ENCODE results near the gene MCRIP2. TPM values are rescaled to one million over a fixed set of nuclear protein-coding genes. Genes with fewer than 3 reads are reported as not detected.

MCRIP2 gene
- total RNA-seq, 1 experiment from 2014 or later = 41.7 TPM

DNA sequence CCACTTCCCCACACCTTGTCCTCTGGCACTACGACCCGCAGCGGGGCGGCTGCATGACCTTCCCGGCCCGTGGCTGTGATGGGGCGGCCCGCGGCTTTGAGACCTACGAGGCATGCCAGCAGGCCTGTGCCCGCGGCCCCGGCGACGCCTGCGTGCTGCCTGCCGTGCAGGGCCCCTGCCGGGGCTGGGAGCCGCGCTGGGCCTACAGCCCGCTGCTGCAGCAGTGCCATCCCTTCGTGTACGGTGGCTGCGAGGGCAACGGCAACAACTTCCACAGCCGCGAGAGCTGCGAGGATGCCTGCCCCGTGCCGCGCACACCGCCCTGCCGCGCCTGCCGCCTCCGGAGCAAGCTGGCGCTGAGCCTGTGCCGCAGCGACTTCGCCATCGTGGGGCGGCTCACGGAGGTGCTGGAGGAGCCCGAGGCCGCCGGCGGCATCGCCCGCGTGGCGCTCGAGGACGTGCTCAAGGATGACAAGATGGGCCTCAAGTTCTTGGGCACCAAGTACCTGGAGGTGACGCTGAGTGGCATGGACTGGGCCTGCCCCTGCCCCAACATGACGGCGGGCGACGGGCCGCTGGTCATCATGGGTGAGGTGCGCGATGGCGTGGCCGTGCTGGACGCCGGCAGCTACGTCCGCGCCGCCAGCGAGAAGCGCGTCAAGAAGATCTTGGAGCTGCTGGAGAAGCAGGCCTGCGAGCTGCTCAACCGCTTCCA lies 8.1 kb upstream of the MCRIP2 start:
- Histone ChIP-seq H3K4me1 (ENCODE audit: low read length) (peaks cover 23% of the 10 kb centered on the region), H3K79me2 (ENCODE audit: low read length) (peaks cover 20% of the 10 kb centered on the region), H4K20me1 (ENCODE audit: insufficient read depth, low read depth, low read length) (peaks cover 7% of the 10 kb centered on the region; the same call in 1 of the 2 replicates), H3K27me3 (ENCODE audit: low read length) (no peaks in the 10 kb centered on the region), H3K4me3 (ENCODE audit: low read length) (no peak overlapping the region), H3K4me2 (ENCODE audit: low read depth, low read length, poor library complexity, severe bottlenecking) (no peak overlapping the region), H3K36me3 (ENCODE audit: insufficient read depth, low read length) (0 out of 2 replicates have a peak, but pooled peaks cover 4% of the 10 kb centered on the region), H3K27ac (ENCODE audit: low read length) (no peak overlapping the region), H3K9me2 (replicated peaks; ENCODE audit: insufficient read depth, low read length) (no peaks in the 10 kb centered on the region), H3K9ac (ENCODE audit: low read length) (no peak overlapping the region), H2AFZ (ENCODE audit: low read length) (no peak overlapping the region), H3K9me3 (ENCODE audit: low read length) (no peaks in the 10 kb centered on the region)
- DNase-seq = no peak

DNA sequence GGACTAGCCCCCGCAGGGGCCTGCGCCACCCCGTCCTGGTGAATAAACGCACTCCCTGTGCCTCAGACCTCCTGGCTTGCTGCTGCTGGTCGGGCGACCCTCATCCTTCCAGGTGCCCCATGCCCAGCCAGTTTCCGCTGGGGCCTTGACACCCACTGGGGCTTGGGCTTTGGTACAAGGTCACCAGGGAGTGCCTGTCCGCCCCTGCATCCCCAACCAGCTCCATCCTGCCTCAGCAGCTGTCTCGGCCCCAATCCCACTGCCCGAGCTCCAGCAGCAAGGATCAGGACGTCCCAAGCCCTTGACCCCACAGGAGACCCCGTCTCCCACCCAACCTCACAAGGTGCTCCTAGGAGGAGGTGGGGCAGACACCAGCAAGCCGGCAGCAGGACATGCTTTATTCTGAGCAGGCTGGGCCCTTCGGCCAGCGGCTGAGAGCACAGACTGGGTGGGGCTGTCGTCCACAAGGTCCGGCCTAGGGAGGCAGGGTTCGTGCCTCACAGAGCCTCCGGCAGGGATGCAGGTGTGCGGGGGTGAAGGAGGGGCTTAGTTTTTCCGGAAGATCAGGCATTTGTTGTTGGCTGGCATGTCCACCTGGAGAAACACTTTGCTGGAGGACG lies 7.5 kb upstream of the MCRIP2 start:
- Histone ChIP-seq H3K9me3 (ENCODE audit: low read length) (no peaks in the 10 kb centered on the region), H3K4me1 (ENCODE audit: low read length) (peaks cover 29% of the 10 kb centered on the region), H3K9me2 (replicated peaks; ENCODE audit: insufficient read depth, low read length) (no peaks in the 10 kb centered on the region), H3K4me2 (ENCODE audit: low read depth, low read length, poor library complexity, severe bottlenecking) (peak overlapping the region; percentile 97), H3K36me3 (ENCODE audit: insufficient read depth, low read length) (0 out of 2 replicates have a peak, but pooled peaks cover 4% of the 10 kb centered on the region), H2AFZ (ENCODE audit: low read length) (no peak overlapping the region), H3K4me3 (ENCODE audit: low read length) (no peak overlapping the region; the same call in 1 of the 2 replicates), H3K27me3 (ENCODE audit: low read length) (no peaks in the 10 kb centered on the region), H3K9ac (ENCODE audit: low read length) (peak overlapping the region; percentile 95; the same call in 1 of the 2 replicates), H4K20me1 (ENCODE audit: insufficient read depth, low read depth, low read length) (peaks cover 7% of the 10 kb centered on the region; the same call in 1 of the 2 replicates), H3K27ac (ENCODE audit: low read length) (no peak overlapping the region), H3K79me2 (ENCODE audit: low read length) (peaks cover 20% of the 10 kb centered on the region)
- DNase-seq = no peak

DNA sequence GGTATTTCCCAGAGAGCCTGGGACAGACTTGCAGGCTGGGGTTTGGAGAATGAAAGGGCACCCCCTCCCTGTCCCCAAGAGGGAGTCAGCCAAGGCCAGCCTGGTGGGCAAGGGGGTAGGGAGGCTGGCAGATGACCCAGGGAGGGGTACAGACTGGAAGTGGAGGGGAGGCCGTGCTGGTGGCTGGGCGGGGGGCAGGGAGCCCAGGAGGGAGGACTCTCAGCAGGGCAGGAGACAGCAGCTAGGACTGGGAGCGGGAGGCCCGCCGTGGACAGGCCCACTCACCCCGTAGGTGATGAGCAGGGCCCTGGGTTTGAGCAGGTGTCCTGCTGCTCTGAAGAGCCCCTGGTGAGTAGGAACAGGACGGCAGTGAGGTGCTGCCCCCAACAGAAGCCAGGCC lies 6.6 kb upstream of the MCRIP2 start:
- H3K9me3 ChIP-seq (ENCODE audit: low read length) = no peaks in the 10 kb centered on the region
- 0 out of 2 replicates have a peak, but pooled peaks cover 4% of the 10 kb centered on the region for H3K36me3 ChIP-seq (ENCODE audit: insufficient read depth, low read length)
- no peak overlapping the region for H2AFZ ChIP-seq (ENCODE audit: low read length)
- H3K4me1 ChIP-seq (ENCODE audit: low read length) = peaks cover 29% of the 10 kb centered on the region
- H3K79me2 ChIP-seq (ENCODE audit: low read length) = peaks cover 20% of the 10 kb centered on the region
- no peak for DNase-seq
- no peak overlapping the region for H3K27ac ChIP-seq (ENCODE audit: low read length)
- H3K27me3 ChIP-seq (ENCODE audit: low read length) = no peaks in the 10 kb centered on the region
- peak overlapping the region; percentile 99 for H3K4me3 ChIP-seq (ENCODE audit: low read length)
- peak overlapping the region; percentile 97 for H3K4me2 ChIP-seq (ENCODE audit: low read depth, low read length, poor library complexity, severe bottlenecking)
- peaks cover 7% of the 10 kb centered on the region; the same call in 1 of the 2 replicates for H4K20me1 ChIP-seq (ENCODE audit: insufficient read depth, low read depth, low read length)
- H3K9me2 ChIP-seq (replicated peaks; ENCODE audit: insufficient read depth, low read length) = no peaks in the 10 kb centered on the region
- H3K9ac ChIP-seq (ENCODE audit: low read length) = peak overlapping the region; percentile 95

DNA sequence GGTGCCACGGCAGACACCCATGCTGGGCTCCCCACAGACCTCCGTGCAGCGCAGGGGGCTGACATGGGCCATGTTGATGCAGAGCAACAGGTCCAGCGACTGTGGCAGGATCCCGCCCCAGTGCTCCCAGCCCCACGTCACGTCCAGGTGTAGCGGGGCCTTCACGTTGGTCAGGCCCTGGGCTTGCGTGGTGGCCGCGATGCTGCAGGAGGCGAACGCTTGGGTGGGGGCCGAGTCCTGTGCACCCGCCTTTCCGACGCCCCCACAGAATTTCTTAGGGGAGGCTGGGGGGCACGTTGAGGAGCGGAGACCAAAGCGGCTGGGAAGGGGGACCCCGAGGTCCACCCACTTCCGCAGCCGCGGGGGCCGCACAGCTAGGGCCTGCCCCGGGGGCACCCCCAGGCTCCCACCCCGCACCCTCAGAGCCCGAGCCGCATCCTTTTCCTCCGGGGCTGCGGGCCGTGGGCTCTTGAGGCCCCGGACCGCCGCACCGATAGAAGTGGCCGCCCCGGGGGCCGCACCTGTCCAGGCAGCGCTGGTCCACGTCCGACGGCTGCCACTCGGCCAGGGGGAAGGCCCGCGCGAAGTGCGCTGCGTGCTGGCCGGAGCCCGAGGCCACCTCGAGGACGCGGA lies 5.9 kb upstream of the MCRIP2 start:
- no peaks in the 10 kb centered on the region for H3K27me3 ChIP-seq (ENCODE audit: low read length)
- no peaks in the 10 kb centered on the region for H3K9me2 ChIP-seq (replicated peaks; ENCODE audit: insufficient read depth, low read length)
- H4K20me1 ChIP-seq (ENCODE audit: insufficient read depth, low read depth, low read length) = peaks cover 7% of the 10 kb centered on the region; the same call in 1 of the 2 replicates
- 0 out of 2 replicates have a peak overlapping the region, but pooled peaks have one; percentile 35 for H2AFZ ChIP-seq (ENCODE audit: low read length)
- DNase-seq = peak; percentile 65
- no peaks in the 10 kb centered on the region for H3K9me3 ChIP-seq (ENCODE audit: low read length)
- peak overlapping the region; percentile 99 for H3K4me3 ChIP-seq (ENCODE audit: low read length)
- peak overlapping the region; percentile 97 for H3K4me2 ChIP-seq (ENCODE audit: low read depth, low read length, poor library complexity, severe bottlenecking)
- 0 out of 2 replicates have a peak, but pooled peaks cover 4% of the 10 kb centered on the region for H3K36me3 ChIP-seq (ENCODE audit: insufficient read depth, low read length)
- H3K9ac ChIP-seq (ENCODE audit: low read length) = peak overlapping the region; percentile 95
- peaks cover 20% of the 10 kb centered on the region for H3K79me2 ChIP-seq (ENCODE audit: low read length)
- peak overlapping the region; percentile 44; the same call in 1 of the 2 replicates for H3K27ac ChIP-seq (ENCODE audit: low read length)
- H3K4me1 ChIP-seq (ENCODE audit: low read length) = peaks cover 31% of the 10 kb centered on the region

DNA sequence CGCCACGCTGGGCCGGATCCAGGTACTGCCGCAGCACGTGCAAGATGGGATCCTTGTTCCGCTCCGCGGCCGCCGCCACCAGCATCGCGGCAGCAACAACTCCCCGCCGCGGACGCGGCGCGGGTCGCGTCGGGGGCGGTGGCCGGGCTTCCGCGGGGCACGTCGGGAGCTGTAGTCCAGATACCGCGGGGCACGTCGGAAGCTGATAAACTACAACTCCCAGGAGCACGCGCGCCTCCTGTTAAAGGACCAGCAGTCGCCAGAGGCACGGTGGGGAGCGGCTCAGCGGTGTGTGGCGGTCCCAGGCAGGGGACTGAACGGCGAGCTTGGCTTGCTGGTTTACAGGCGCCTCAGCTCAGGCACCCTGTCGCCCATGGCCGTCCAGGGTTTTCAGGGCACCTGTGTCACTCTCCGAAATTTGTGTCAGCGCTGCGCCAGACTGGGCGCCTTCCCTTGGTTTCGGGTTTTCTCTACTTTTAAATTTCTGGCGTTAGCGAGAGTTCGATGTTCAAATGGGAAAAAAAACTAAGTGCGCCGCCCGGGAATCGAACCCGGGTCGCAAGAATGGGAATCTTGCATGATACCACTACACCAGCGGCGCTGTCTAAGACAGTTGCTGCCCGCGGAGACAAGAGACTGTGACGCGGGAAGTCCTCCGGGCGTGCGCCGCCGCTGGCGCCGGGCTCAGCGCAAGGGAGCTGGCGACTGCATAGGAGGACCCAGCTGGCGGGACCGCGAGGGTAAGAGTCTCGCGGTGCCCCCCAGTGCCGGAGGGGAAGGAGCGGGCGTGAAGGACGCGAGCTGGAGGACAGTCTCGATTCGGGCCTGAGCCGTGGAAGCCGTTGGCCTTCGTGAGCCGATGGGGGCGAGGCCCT lies 5.2 kb upstream of the MCRIP2 start, which contains the start of gene METTL26:
TSS of gene METTL26 (minus strand) at position 100 of the 875 bp plus-strand sequence. CDS start at position 85, 15 bp downstream.
- Histone ChIP-seq H3K9ac (ENCODE audit: low read length) (peak within 1 kb of the TSS; percentile 95), H3K4me2 (ENCODE audit: low read depth, low read length, poor library complexity, severe bottlenecking) (peak within 1 kb of the TSS; percentile 97), H3K79me2 (ENCODE audit: low read length) (peaks cover 23% of the 10 kb centered on the region), H3K9me2 (replicated peaks; ENCODE audit: insufficient read depth, low read length) (no peaks in the 10 kb centered on the region), H3K9me3 (ENCODE audit: low read length) (no peaks in the 10 kb centered on the region), H4K20me1 (ENCODE audit: insufficient read depth, low read depth, low read length) (peaks cover 7% of the 10 kb centered on the region; the same call in 1 of the 2 replicates), H3K4me1 (ENCODE audit: low read length) (peaks cover 32% of the 10 kb centered on the region), H3K36me3 (ENCODE audit: insufficient read depth, low read length) (0 out of 2 replicates have a peak, but pooled peaks cover 4% of the 10 kb centered on the region), H3K27ac (ENCODE audit: low read length) (peak within 1 kb of the TSS; percentile 74), H3K27me3 (ENCODE audit: low read length) (no peaks in the 10 kb centered on the region), H3K4me3 (ENCODE audit: low read length) (peak within 1 kb of the TSS; percentile 99), H2AFZ (ENCODE audit: low read length) (peak within 1 kb of the TSS; percentile 96)
- peak; percentile 97 for DNase-seq

DNA sequence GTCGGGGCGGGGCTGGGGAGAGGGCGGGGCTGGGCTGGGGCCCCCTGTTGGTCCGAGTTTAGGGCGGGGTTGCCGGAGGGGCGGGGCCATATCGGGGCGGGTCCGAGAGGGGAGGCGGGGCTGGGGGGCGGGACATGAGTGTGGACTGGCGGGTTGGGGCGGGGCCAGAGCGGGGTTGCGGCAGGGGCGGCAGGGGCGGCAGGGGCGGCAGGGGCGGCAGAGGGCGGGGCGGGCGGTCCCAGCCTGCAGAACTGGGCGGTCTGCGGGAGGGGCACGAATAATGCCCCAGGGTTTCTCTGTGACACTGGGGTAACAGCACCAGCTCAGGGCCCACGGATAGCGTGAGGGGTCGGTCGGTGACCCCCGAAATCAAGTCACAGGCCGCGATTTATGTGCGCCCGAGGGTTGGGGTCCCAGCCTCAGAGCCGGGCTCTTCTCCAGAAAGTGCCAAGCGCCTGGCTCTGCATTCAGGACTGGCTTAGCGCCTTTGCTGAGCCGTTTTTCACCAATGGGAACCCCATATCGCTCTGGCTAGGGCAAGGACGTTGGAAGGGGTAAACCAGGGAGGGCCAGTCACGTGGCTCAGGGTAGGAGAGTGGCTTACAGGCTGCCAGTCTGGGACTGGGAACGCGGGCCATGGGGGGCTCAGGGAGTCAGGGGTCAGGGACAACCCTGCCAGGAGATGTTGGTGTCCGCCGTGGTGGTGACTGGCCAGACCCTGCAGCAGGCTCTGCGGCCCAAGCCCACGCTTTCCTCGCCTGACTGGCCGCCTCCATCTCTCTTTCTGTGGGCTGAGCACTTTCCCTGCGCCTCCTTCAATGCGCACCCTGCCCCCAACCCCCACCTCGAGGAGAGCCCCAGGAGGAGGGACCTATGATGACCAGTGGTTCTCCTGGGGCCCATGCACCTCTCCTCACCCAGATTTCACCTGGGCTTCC lies 4.3 kb upstream of the MCRIP2 start:
- no peak for DNase-seq

More for the DNA sequence above, 4.3 kb upstream of the MCRIP2 start:
- Histone ChIP-seq H3K4me2 (ENCODE audit: low read depth, low read length, poor library complexity, severe bottlenecking) (peak overlapping the region; percentile 97), H4K20me1 (ENCODE audit: insufficient read depth, low read depth, low read length) (peaks cover 7% of the 10 kb centered on the region; the same call in 1 of the 2 replicates), H3K27ac (ENCODE audit: low read length) (peak overlapping the region; percentile 74; the same call in 1 of the 2 replicates), H2AFZ (ENCODE audit: low read length) (peak overlapping the region; percentile 96; the same call in 1 of the 2 replicates), H3K4me1 (ENCODE audit: low read length) (peaks cover 32% of the 10 kb centered on the region), H3K9ac (ENCODE audit: low read length) (peak overlapping the region; percentile 95), H3K79me2 (ENCODE audit: low read length) (peaks cover 29% of the 10 kb centered on the region), H3K27me3 (ENCODE audit: low read length) (no peaks in the 10 kb centered on the region), H3K9me2 (replicated peaks; ENCODE audit: insufficient read depth, low read length) (no peaks in the 10 kb centered on the region), H3K36me3 (ENCODE audit: insufficient read depth, low read length) (0 out of 2 replicates have a peak, but pooled peaks cover 4% of the 10 kb centered on the region), H3K4me3 (ENCODE audit: low read length) (peak overlapping the region; percentile 99), H3K9me3 (ENCODE audit: low read length) (no peaks in the 10 kb centered on the region)
